IMR-90 (cell line): ENCODE measurements around the gene SERPINB11.

Experiments
- CEBPB ChIP-seq: IDR thresholded peaks from 2 replicates; pipeline ENCODE4 v1.6.1; 2012; ENCODE audit warnings: low read depth, low read length, improper control_type of control experiment
- MAZ ChIP-seq: IDR thresholded peaks from 2 replicates; pipeline ENCODE4 v1.6.1; 2012; ENCODE audit warnings: low read depth, mild to moderate bottlenecking, low read length, improper control_type of control experiment, moderate library complexity, borderline replicate concordance
- POLR2A ChIP-seq: IDR thresholded peaks from 2 replicates; pipeline ENCODE4 v1.6.1; 2012; ENCODE audit warnings: mild to moderate bottlenecking, low read depth, low read length
- RCOR1 ChIP-seq: IDR thresholded peaks from 2 replicates; pipeline ENCODE4 v1.6.1; 2012; ENCODE audit warnings: mild to moderate bottlenecking, low read length, improper control_type of control experiment; ENCODE audit not compliant: insufficient replicate concordance
- RFX5 ChIP-seq: IDR thresholded peaks from 2 replicates; pipeline ENCODE4 v1.8.0; 2012; ENCODE audit warnings: low read depth, mild to moderate bottlenecking, low read length, moderate library complexity
- TF ChIP-seq, protein P1 (sequence below): conservative IDR thresholded peaks from 2 replicates; pipeline ENCODE4 v1.5.1; 2012; ENCODE audit warnings: mild to moderate bottlenecking, low read depth, low read length, improper control_type of control experiment
- TF ChIP-seq, protein P2 (sequence below): fragments of 150-350 bp; IDR thresholded peaks from 2 replicates; pipeline ENCODE4 v1.6.1; 2016; ENCODE audit warnings: low read depth, mild to moderate bottlenecking, low read length, moderate library complexity, borderline replicate concordance

DNA sequence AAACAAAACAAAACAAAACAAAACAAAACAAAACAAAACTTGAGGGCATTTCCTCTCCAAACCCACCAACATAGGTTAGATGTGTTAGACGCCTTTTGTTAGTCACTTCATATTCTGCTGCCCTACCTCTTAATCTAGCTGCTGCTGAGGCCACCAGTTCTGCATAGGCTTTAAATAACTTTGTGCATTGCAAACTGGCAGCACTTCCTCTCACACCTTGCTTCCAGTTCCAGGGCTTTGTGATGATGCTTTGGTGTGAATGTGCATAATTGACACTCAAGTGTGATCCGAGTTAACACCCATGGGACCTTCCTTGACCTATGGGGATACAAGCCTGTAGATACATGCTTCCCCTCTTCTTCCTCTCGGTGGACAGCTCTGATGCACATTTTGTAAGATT is 2.3 kb upstream of the SERPINB11 start:
- no peak for TF ChIP-seq POLR2A
- no peak for TF ChIP-seq RCOR1
- TF ChIP-seq, protein P1, sequence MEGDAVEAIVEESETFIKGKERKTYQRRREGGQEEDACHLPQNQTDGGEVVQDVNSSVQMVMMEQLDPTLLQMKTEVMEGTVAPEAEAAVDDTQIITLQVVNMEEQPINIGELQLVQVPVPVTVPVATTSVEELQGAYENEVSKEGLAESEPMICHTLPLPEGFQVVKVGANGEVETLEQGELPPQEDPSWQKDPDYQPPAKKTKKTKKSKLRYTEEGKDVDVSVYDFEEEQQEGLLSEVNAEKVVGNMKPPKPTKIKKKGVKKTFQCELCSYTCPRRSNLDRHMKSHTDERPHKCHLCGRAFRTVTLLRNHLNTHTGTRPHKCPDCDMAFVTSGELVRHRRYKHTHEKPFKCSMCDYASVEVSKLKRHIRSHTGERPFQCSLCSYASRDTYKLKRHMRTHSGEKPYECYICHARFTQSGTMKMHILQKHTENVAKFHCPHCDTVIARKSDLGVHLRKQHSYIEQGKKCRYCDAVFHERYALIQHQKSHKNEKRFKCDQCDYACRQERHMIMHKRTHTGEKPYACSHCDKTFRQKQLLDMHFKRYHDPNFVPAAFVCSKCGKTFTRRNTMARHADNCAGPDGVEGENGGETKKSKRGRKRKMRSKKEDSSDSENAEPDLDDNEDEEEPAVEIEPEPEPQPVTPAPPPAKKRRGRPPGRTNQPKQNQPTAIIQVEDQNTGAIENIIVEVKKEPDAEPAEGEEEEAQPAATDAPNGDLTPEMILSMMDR, result no peak
- TF ChIP-seq CEBPB, result no peak
- no peak for TF ChIP-seq RFX5
- TF ChIP-seq, protein P2, sequence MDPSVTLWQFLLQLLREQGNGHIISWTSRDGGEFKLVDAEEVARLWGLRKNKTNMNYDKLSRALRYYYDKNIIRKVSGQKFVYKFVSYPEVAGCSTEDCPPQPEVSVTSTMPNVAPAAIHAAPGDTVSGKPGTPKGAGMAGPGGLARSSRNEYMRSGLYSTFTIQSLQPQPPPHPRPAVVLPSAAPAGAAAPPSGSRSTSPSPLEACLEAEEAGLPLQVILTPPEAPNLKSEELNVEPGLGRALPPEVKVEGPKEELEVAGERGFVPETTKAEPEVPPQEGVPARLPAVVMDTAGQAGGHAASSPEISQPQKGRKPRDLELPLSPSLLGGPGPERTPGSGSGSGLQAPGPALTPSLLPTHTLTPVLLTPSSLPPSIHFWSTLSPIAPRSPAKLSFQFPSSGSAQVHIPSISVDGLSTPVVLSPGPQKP, result no peak
- TF ChIP-seq MAZ, result no peak
